HG03196 (cell line): ENCODE results near the gene LHX4.
"Not testable (repeated sequence)": the region's sequence is repeated elsewhere in the genome, so short reads cannot be mapped to it uniquely, and the experiment has no call there.

Experiments used
- ATAC-seq: cut with Tn5 transposase; IDR thresholded peaks from one replicate; pipeline ENCODE4 v1.9.1; 2021; ENCODE audit not compliant: unreplicated experiment

Gene LHX4

GRCh38 chr1:180196436-180197003, 33.5 kb upstream of the LHX4 start:
- no peak for ATAC-seq

- ATAC-seq, result no peak
Observed at GRCh38 chr1:180197231-180197630, 32.8 kb upstream of the LHX4 start.

GRCh38 chr1:180198196-180198595, 31.9 kb upstream of the LHX4 start:
- ATAC-seq, result no peak

GRCh38 chr1:180198611-180199010, 31.5 kb upstream of the LHX4 start:
- no peak for ATAC-seq

- no peak for ATAC-seq
Observed at GRCh38 chr1:180199018-180199417, 31.0 kb upstream of the LHX4 start.

DNA sequence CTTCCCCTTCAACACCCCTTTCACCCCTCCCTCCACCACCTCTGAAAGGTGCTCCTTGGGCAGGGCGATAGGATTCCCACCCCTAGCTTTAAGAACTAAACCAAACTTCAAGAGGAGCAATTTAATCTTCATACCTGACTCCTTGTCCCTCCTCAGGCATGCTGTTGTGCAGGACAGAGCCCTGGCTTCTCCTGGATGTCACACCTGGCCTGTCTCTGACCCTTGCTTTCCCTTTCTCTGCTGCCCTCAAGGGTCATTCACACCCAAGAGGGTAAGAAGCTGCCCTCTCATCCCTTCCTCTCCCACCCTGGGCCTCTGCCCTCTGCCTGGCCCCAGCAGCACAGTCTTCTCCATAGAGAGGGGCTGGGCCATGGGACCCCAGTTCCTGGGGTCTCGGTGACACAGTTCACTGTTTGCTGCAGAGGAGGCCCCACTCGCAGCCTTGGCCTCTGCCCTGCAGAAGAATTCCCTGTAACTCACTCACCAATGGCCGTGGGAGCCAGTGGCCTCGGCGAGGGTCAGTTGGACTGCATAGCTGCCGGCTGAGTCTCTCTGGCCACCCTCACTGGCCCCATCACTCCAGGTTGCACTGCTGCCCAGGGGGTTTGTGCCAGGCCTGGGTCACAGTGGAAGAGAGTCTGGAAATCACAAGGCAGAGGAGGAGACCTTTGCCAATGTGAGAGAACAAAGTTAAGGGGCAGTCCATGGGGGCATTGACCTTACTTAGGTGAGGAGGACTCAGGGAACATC, 28.4 kb upstream of the LHX4 start:
- ATAC-seq, result no peak

GRCh38 chr1:180202588-180202987, 27.5 kb upstream of the LHX4 start:
- not testable (repeated sequence) for ATAC-seq

DNA sequence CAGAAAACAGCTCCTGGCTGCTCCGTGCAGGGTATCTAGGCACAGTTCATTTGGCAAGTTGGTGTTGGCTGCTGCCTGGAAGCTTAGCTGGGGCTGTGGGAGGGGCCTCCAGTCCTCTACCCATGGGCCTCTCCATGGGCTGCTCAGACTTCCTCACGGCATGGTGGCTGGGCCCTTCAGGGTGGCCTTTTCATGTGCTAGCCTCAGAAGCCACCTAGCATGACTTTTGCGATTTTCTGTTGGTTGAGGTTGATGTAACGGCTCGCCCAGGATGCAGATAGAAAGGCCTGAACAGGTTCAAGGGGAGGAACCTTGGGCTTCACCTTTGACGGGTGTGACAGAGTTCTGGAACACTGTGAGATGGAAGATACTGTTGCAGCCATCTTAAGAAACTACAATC, 25.8 kb upstream of the LHX4 start:
- no peak for ATAC-seq

DNA sequence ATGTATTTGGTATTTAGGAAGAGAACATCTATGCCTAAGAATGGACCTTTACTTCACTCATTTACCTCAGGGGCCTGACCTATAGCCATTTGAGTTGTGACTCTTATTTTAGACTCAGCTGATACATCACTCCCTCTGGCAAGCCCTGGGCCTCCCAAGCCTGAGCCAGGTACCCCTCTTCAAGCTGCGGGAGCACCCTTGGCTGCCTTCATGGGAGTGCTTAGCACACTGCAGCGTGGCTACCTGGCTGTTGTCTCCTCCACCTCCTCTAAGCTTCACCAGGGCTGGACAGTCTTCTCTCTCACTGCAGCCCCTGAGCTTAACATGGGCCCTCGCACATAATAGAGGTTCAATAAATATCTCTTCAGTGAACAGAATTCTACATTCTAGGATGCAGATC, 23.5 kb upstream of the LHX4 start:
- no peak for ATAC-seq

DNA sequence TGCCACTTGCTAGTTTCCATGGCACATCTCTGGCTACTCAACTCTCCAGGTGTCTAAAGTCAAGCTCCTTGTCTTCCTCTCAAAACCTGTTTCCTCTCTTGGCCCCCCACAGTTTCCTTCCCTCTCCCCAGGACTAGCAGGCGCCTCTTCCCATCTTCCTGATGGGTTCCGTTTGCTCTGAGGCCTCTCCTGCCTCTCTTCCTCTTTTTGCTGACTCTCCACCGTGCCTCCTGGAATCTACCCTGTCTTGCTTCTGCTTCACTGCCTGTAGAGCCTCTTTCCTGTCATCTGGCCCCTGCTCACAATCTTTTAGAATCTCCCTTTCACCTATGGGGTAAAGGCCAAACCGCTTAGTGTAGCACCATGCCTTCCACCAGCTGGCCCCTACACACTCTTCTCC, 21.8 kb upstream of the LHX4 start:
- ATAC-seq, result no peak

- ATAC-seq, result no peak
Observed at GRCh38 chr1:180210008-180210620, 19.9 kb upstream of the LHX4 start.

GRCh38 chr1:180211156-180211859, 18.8 kb upstream of the LHX4 start:
- ATAC-seq, result no peak

DNA sequence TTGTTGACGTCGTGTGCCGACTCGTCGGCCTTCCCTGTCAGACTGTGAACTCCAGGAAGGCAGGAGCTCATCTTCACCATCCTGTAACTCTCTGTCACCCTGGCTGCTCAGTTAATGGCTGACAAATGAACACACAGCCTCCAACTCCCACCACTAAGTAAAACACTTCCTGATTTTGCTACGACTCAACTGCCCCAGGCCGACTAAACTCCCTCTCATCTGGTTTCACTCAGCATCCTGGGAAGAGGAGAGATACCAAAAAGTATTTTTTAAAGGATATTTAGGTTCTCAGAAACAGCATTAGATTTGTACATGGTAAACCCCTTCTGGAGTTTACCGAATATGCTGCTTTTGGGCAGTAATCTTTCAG, 18.2 kb upstream of the LHX4 start:
- ATAC-seq, result no peak

DNA sequence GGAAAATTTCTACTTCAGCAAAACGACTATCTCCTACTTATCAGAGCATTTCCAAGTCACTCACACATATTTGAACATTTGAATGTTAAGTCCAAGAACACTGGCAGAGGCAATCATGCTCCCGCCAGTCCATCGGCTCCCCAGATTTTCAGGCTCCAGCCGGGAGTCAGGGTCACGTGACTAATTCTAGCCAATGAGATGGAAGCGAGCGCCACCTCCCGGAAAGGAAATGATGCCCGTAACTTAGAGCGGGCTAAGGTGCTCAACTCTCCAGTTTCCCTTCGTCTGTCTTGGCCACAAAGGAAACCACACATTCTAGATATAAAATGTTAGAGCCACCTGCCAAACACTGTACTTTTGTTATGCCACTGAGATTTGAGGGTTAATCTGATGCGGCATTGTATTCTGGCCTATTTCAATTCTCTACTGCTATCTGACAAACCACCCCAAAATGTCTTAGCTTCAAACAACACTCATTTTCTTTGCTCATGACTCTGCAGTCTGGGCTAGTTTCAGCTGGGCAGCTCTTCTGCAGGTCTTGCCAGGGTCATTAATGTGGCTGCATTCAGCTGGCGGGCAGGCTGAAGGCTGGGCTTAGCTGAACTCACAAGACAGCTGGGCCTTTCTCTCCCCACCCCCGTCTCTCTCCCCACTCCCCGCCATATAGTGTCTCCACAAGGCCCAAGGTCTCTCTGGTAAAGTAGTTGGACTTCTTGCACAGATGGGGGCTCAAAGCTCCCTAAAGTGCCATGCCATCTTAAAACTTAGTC, 16.5 kb upstream of the LHX4 start:
- ATAC-seq, result no peak

- ATAC-seq, result no peak
Observed at GRCh38 chr1:180215856-180216625, 14.0 kb upstream of the LHX4 start.

DNA sequence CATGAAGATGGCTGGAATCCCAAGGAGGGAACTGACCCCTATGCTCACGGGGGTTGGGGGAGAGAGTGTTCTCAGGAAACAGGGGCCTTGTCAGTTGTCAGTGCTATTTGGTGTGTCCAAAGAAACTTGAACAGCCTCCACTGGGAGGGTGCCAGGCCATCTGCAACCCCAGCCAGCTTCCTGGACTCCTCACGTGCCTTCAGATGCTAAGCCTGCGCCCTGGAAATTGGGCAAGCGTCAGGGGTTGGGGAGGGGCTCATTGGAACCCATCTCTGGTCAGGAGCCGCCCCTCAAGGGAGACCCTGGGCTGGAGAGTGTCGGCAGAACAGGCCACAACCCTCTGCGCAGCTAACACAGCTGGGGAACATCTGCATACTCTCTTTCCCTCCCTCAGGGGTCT, 13.1 kb upstream of the LHX4 start:
- no peak for ATAC-seq

GRCh38 chr1:180218806-180219765, 11.0 kb upstream of the LHX4 start:
- ATAC-seq, result no peak

DNA sequence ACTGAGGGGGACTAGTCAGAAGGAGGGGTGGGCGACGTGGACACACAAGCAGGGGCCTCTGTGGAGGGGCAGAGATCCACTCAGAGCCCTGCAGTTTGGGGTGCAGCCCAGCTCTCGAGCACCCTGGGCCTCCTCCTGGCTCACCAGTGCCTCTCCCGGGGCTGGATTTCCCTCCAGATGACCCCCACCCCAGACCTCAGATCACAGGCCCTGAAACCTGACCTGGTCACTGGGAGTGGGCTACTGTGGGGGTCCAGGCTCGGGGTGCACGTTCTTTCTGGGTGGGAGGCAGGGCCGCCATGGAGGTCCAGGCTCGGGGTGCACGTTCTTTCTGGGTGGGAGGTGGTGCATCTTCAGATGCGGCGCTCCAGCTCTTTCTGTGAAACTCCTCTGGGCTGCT, 10.3 kb upstream of the LHX4 start:
- no peak for ATAC-seq

- ATAC-seq, result no peak
Observed at GRCh38 chr1:180221462-180221861, 8.6 kb upstream of the LHX4 start.
